T-cell (primary cell): ENCODE measurements around the gene ZNF341. TPM values are rescaled to one million over a fixed set of nuclear protein-coding genes. Genes with fewer than 3 reads are reported as not detected.

Experiments
- ATAC-seq, 4 experiments: fragments of 200-7000 bp in 3 of 4; fragments of 150-1000 bp in 1 of 4; cut with Tn5 transposase; replicated peaks in 1 of 4; 1 replicate in 3 of 4; 2 replicates in 1 of 4; pipeline ENCODE4 v1.10.0; 2021; ENCODE audit warnings: moderate library complexity in 3 of 4, mild to moderate bottlenecking in 2 of 4, moderate number of reproducible peaks in 1 of 4
- CTCF ChIA-PET, 2 donors: fragments of 300-600 bp; sonication (Branson Sonifier 250); formaldehyde crosslinking; loops; one replicate each; lab custom pipeline; 2022; ENCODE audit warnings: antibody characterized with exemption in 2 of 2; lab: Charles Lee
- POLR2A ChIA-PET, 2 donors: fragments of 300-600 bp; sonication (Branson Sonifier 250); formaldehyde crosslinking; loops; one replicate each; lab custom pipeline; 2022; ENCODE audit warnings: antibody characterized with exemption in 2 of 2; lab: Charles Lee
- DNase-seq, 35 experiments: peaks; one replicate each; pipeline versions ENCODE4 v3.0.0 to v3.0.0-alpha.2; 2013 to 2023
- H3K27ac ChIP-seq: one replicate; pipeline ENCODE4 v1.5.1; 2013; ENCODE audit warnings: low read length
- H3K27me3 ChIP-seq, 2 experiments: replicated peaks in 1 of 2; 1 replicate in 1 of 2; 2 replicates in 1 of 2; pipeline versions ENCODE4 v1.6.1 to v1.7.0; 2013; ENCODE audit warnings: low read length in 1 of 2, mixed read lengths in 1 of 2; ENCODE audit not compliant: control insufficient read depth in 2 of 2, insufficient read depth in 2 of 2; ENCODE audit errors: extremely low read depth in 1 of 2
- H3K36me3 ChIP-seq, 2 donors: 1 replicate in 1 of 2; 2 replicates in 1 of 2; pipeline versions ENCODE4 v1.6.1 to v1.7.0; 2013; ENCODE audit warnings: low read length in 1 of 2; ENCODE audit not compliant: control insufficient read depth in 2 of 2, insufficient read depth in 1 of 2; ENCODE audit errors: extremely low read depth in 1 of 2
- H3K4me1 ChIP-seq, 2 experiments: 1 replicate in 1 of 2; 2 replicates in 1 of 2; pipeline versions ENCODE4 v1.6.1 to v1.7.0; 2013; ENCODE audit warnings: low read length in 2 of 2, mixed read lengths in 1 of 2; ENCODE audit not compliant: insufficient read depth in 2 of 2, control insufficient read depth in 1 of 2; ENCODE audit errors: extremely low read depth in 1 of 2
- H3K4me3 ChIP-seq, 2 donors: 1 replicate in 1 of 2; 2 replicates in 1 of 2; pipeline versions ENCODE4 v1.5.1 to v1.7.0; 2013; ENCODE audit warnings: mild to moderate bottlenecking in 2 of 2, low read length in 1 of 2, moderate library complexity in 1 of 2; ENCODE audit not compliant: control insufficient read depth in 1 of 2; ENCODE audit errors: extremely low read depth in 1 of 2
- H3K9me3 ChIP-seq: 2 replicates; pipeline ENCODE4 v1.7.0; 2013
- H3K27ac Mint-ChIP-seq, 2 donors: one replicate each; pipeline ENCODE4 v1.8.0; 2020 to 2021; ENCODE audit warnings: mild to moderate bottlenecking in 2 of 2, mixed read lengths in 2 of 2
- H3K27me3 Mint-ChIP-seq, 2 donors: one replicate each; pipeline ENCODE4 v1.8.0; 2021 to 2022; ENCODE audit warnings: mixed read lengths in 2 of 2
- H3K36me3 Mint-ChIP-seq: one replicate; pipeline ENCODE4 v1.8.0; 2021; ENCODE audit warnings: mixed read lengths
- H3K4me1 Mint-ChIP-seq, 3 donors: one replicate each; pipeline ENCODE4 v1.8.0; 2020 to 2022; ENCODE audit warnings: mixed read lengths in 3 of 3, mild to moderate bottlenecking in 1 of 3
- H3K4me3 Mint-ChIP-seq, 3 donors: one replicate each; pipeline ENCODE4 v1.8.0; 2020 to 2022; ENCODE audit warnings: mild to moderate bottlenecking in 3 of 3, mixed read lengths in 3 of 3, moderate library complexity in 3 of 3
- H3K9me3 Mint-ChIP-seq, 3 donors: one replicate each; pipeline ENCODE4 v1.8.0; 2020 to 2022; ENCODE audit warnings: mixed read lengths in 3 of 3
- WGBS: methylation state at CpG from one replicate; pipeline ENCODE4 v1.1.5; 2013; ENCODE audit warnings: missing lambda C conversion rate; ENCODE audit not compliant: insufficient coverage; 5-methylcytosine and 5-hydroxymethylcytosine counted together
- total RNA-seq, 35 experiments: library from RNA in 6 of 35; stranded (reverse) in 6 of 35; fragments of 120-200 nt in 1 of 35; gene quantifications; one replicate each; pipeline versions ENCODE4 v1.2.1 to v1.2.4 and lab custom pipeline; 2013 to 2026

The ZNF341 gene
- total RNA-seq, 5 donors from 2014 or later (not counting 1 experiment from before 2014, with no cell fraction given) = 4.0 to 6.1 (median 5.6) TPM

GRCh38 chr20:33733654-33734576, 2.1 kb downstream of the ZNF341 start:
- H3K9me3 Mint-ChIP-seq = peaks cover 5 to 7% (median 6%) of the 10 kb centered on the region in 3 donors
- H3K27me3 Mint-ChIP-seq = no peaks in the 10 kb centered on the region
- Histone ChIP-seq H3K4me1 (peaks cover 5 to 26% of the 10 kb centered on the region in 2 experiments), H3K4me3 (no peak overlapping the region), H3K27me3 (no peaks in the 10 kb centered on the region), H3K9me3 (no peaks in the 10 kb centered on the region), H3K36me3 (no peaks in the 10 kb centered on the region), H3K27ac (no peak overlapping the region)
- WGBS = 95% methylated on average over 3 of the region's 6 CpGs
- H3K4me1 Mint-ChIP-seq = peaks cover 25 to 30% (median 26%) of the 10 kb centered on the region in 3 donors
- no peak for ATAC-seq
- peak overlapping the region; percentile 49 to 90 (median 89) for H3K4me3 Mint-ChIP-seq
- POLR2A ChIA-PET = no interaction called here
- DNase-seq = no peak
- peaks cover 17% of the 10 kb centered on the region for H3K36me3 Mint-ChIP-seq
- CTCF ChIA-PET = interaction anchor here in 1 of 2 donors (0.7 kb wide), 1 partner anchor 361 kb away, joined by 4 read pairs; no protein-coding TSS in a partner anchor
- peak overlapping the region; percentile 63 to 96 for H3K27ac Mint-ChIP-seq

DNA sequence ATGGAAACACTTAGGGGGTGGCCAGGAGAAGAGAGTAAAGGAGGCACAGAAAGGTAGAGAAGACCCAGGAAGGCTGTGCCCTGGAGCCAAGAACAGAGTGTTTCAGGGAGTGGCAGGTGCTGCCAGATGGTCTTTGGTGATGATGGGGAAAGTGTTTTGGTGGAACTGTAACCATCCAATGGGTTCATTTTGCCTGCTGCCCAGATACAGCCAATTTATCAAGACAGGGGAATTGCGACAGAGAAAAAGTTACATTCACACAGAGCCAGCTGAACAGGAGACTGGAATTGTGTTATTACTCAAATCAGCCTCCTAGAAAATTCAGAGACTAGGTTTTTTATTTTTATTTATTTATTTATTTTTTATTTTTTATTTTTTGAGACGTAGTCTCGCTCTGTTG, 5.2 kb downstream of the ZNF341 start:
- H3K4me1 ChIP-seq = peaks cover 5 to 17% of the 10 kb centered on the region in 2 experiments
- H3K4me1 Mint-ChIP-seq = peaks cover 20 to 26% (median 20%) of the 10 kb centered on the region in 3 donors
- ATAC-seq (no peak), DNase-seq (no peak)
- ChIA-PET CTCF (no interaction called here), POLR2A (no interaction called here)
- peaks cover 5 to 7% (median 6%) of the 10 kb centered on the region in 3 donors for H3K9me3 Mint-ChIP-seq
- H3K9me3 ChIP-seq = no peaks in the 10 kb centered on the region
- H3K27ac Mint-ChIP-seq = no peak overlapping the region
- no peaks in the 10 kb centered on the region for H3K27me3 Mint-ChIP-seq
- H3K27ac ChIP-seq = no peak overlapping the region
- H3K36me3 ChIP-seq = no peaks in the 10 kb centered on the region
- peaks cover 26% of the 10 kb centered on the region for H3K36me3 Mint-ChIP-seq
- no peak overlapping the region for H3K4me3 ChIP-seq
- no peaks in the 10 kb centered on the region for H3K27me3 ChIP-seq
- WGBS = no CpG with 5 or more reads among the region's 3 CpGs
- no peak overlapping the region for H3K4me3 Mint-ChIP-seq

DNA sequence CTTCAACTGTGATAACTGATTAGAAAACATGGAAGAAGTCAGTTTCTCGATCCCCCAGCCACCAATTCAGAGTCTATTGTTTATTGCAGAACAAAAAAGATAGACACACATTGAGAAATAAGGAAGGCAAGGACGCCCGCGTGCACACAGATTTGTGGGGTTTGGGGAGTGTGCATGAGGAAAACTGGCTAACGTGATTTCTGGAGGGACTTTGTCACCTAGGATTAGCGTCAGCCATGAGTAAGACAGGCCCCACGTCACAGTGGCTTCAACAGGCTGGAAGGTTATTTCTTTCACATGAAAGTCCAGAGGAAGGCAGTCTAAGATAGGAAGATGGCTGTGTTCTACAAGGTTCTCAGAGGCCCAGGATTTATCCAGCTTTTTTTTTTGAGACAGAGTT, 7.7 kb downstream of the ZNF341 start:
- 97% methylated on average over 5 of the region's 7 CpGs for WGBS
- H3K36me3 Mint-ChIP-seq = peaks cover 26% of the 10 kb centered on the region

DNA sequence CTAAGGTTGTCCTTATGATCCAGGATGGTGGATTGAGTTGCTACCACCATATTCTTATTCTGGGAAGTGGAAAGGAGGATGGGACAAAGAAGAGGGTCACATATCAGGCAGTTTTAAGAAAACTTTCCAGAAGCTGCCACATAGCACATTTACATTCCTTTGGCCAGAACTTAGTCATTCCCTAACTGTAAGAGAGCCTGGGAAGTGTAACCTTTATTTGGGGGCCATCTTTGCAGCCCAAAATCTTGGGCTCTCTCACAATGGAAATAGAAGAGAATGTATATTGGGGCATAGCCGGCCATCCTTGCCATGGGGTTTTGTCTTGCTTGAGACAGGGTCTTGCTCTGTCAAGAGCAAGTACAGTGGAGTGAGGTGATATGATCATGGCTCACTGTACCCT, 8.4 kb downstream of the ZNF341 start:
- Histone ChIP-seq H3K27me3 (no peaks in the 10 kb centered on the region), H3K4me1 (no peaks in the 10 kb centered on the region), H3K4me3 (no peak overlapping the region), H3K9me3 (no peaks in the 10 kb centered on the region), H3K36me3 (peaks cover 0 to 2% of the 10 kb centered on the region in 2 donors), H3K27ac (no peak overlapping the region)
- DNase-seq = no peak
- ChIA-PET POLR2A (no interaction called here), CTCF (interaction anchor here in 1 of 2 donors (0.6 kb wide), 1 partner anchor 728 kb away, joined by 3 read pairs; no protein-coding TSS in a partner anchor)
- H3K4me3 Mint-ChIP-seq = no peak overlapping the region
- ATAC-seq = no peak
- no peaks in the 10 kb centered on the region for H3K27me3 Mint-ChIP-seq
- no CpG with 5 or more reads among the region's 1 CpG for WGBS
- no peak overlapping the region for H3K27ac Mint-ChIP-seq
- peaks cover 0 to 7% (median 0%) of the 10 kb centered on the region in 3 donors for H3K4me1 Mint-ChIP-seq
- H3K36me3 Mint-ChIP-seq = peaks cover 27% of the 10 kb centered on the region
- peaks cover 5 to 7% (median 6%) of the 10 kb centered on the region in 3 donors for H3K9me3 Mint-ChIP-seq

More for the DNA sequence above, 7.7 kb downstream of the ZNF341 start:
- POLR2A ChIA-PET = interaction anchor here in 1 of 2 donors (0.5 kb wide), 1 partner anchor 16 kb away, joined by 3 read pairs; no protein-coding TSS in a partner anchor
- no peak overlapping the region for H3K4me3 ChIP-seq
- no peaks in the 10 kb centered on the region for H3K36me3 ChIP-seq
- Mint-ChIP-seq H3K4me1 (peaks cover 0 to 8% (median 1%) of the 10 kb centered on the region in 3 donors), H3K27me3 (no peaks in the 10 kb centered on the region), H3K4me3 (no peak overlapping the region), H3K27ac (no peak overlapping the region), H3K9me3 (peaks cover 5 to 7% (median 6%) of the 10 kb centered on the region in 3 donors)
- ATAC-seq = no peak
- CTCF ChIA-PET = interaction anchor here in 1 of 2 donors (0.5 kb wide), 1 partner anchor 21 kb away, joined by 4 read pairs; no protein-coding TSS in a partner anchor
- no peaks in the 10 kb centered on the region for H3K9me3 ChIP-seq
- H3K27ac ChIP-seq = no peak overlapping the region
- no peak for DNase-seq
- no peaks in the 10 kb centered on the region for H3K4me1 ChIP-seq
- H3K27me3 ChIP-seq = no peaks in the 10 kb centered on the region

- CTCF ChIA-PET = no interaction called here
- no peak for DNase-seq
- no peaks in the 10 kb centered on the region for H3K4me1 ChIP-seq
- no peaks in the 10 kb centered on the region for H3K27me3 ChIP-seq
- no peaks in the 10 kb centered on the region for H3K9me3 ChIP-seq
- Mint-ChIP-seq H3K4me1 (no peaks in the 10 kb centered on the region), H3K27me3 (no peaks in the 10 kb centered on the region), H3K27ac (no peak overlapping the region), H3K4me3 (no peak overlapping the region), H3K36me3 (peaks cover 35% of the 10 kb centered on the region), H3K9me3 (no peaks in the 10 kb centered on the region)
- POLR2A ChIA-PET = interaction anchor here in 1 of 2 donors (0.6 kb wide), 1 partner anchor 640 kb away, joined by 3 read pairs; no protein-coding TSS in a partner anchor
- ATAC-seq = no peak
- H3K36me3 ChIP-seq = peaks cover 0 to 10% of the 10 kb centered on the region in 2 donors
- H3K27ac ChIP-seq = no peak overlapping the region
- no peak overlapping the region for H3K4me3 ChIP-seq
- WGBS = 100% methylated on average over 2 of the region's 3 CpGs
Measured at GRCh38 chr20:33744181-33744580, 12.4 kb downstream of the ZNF341 start.

DNA sequence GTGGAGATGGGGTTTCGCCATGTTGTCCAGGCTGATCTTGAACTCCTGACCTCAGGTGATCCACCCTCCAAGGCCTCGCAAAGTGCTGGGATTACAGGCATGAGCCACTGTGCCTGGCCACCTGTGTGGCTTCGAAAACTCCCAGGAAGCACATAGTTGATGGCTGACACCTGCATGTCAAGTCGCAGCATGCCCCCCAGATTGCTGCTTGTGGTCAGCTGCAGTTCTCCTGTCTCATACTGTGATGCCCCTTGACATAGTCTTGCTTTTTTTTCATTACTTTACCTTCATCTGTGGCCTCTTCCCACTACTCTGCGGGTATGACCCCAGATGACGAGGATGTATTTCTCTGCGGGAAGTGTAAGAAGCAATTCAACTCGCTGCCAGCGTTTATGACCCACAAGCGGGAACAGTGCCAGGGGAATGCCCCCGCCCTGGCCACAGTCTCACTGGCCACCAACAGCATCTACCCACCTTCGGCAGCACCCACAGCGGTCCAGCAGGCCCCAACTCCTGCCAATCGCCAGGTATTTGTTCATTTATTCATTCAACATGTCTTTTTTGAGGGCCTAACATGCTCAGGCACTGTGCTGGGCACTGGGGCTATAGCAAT, 13.1 kb downstream of the ZNF341 start:
- CTCF ChIA-PET = no interaction called here
- no peak overlapping the region for H3K4me3 Mint-ChIP-seq
- no peak overlapping the region for H3K4me3 ChIP-seq
- POLR2A ChIA-PET = no interaction called here
- H3K36me3 Mint-ChIP-seq = peaks cover 31% of the 10 kb centered on the region
- no peaks in the 10 kb centered on the region for H3K9me3 ChIP-seq
- no peaks in the 10 kb centered on the region for H3K27me3 Mint-ChIP-seq
- H3K4me1 Mint-ChIP-seq = no peaks in the 10 kb centered on the region
- H3K4me1 ChIP-seq = no peaks in the 10 kb centered on the region
- H3K36me3 ChIP-seq = peaks cover 0 to 10% of the 10 kb centered on the region in 2 donors
- no peak overlapping the region for H3K27ac Mint-ChIP-seq
- WGBS = 95% methylated on average over 14 of the region's 14 CpGs
- DNase-seq = no peak
- H3K27me3 ChIP-seq = no peaks in the 10 kb centered on the region
- H3K9me3 Mint-ChIP-seq = no peaks in the 10 kb centered on the region
- ATAC-seq = no peak
- no peak overlapping the region for H3K27ac ChIP-seq
